ENCODE results near the gene CADPS2. TPM values are rescaled to one million over a fixed set of nuclear protein-coding genes. Genes with fewer than 3 reads are reported as not detected.

Gene CADPS2
- polyA plus RNA-seq, 3 donors from 2014 or later: not detected

DNA sequence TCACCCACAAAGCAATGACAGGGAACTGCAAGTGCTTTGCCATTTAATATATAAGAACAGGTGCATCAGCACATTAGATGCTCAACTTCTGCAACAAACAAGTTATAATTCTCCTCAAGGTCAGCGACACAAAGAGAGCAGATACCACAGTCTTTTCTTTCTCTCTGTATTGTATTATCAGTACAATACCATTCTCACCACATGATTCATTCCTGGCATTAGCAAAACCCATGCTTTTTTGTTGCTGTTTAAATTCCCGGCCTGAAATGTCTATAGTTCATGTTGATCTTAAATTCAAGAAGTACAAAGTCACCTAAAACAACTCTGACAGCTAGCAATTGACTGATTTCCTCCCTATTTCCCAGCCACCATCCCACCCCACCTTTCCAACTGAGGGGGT, 469.9 kb downstream of the CADPS2 start:
- Mint-ChIP-seq H3K27ac (no peak overlapping the region), H3K36me3 (peaks cover 0 to 4% (median 0%) of the 10 kb centered on the region in 3 donors), H3K4me1 (no peaks in the 10 kb centered on the region), H3K27me3 (ENCODE audit: low read depth in 3 of 3) (no peaks in the 10 kb centered on the region), H3K9me3 (peaks cover 2 to 27% (median 9%) of the 10 kb centered on the region in 6 donors), H3K4me3 (no peak overlapping the region)
- no peak for DNase-seq

DNA sequence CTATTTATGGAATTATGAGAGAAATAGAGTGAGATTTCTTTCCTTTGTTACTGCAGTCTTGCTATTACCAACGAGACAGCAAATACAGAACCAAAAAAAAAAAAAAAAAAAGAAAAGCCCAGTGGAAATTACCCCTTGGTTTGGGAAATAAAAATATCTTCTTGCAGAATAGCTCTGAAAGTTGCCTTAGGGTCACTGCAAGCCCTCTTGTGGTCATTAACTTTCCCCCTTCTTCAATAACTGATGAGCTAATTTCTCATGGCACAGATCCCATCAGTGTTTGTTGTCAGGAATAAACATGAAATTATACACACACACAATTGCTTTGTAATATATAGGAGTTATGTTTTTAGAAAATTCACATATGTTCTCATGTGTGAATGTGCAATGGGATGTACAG, 470.8 kb downstream of the CADPS2 start:
- no peaks in the 10 kb centered on the region for H3K27me3 Mint-ChIP-seq (ENCODE audit: low read depth in 3 of 3)
- peaks cover 2 to 27% (median 9%) of the 10 kb centered on the region in 6 donors for H3K9me3 Mint-ChIP-seq
- no peak for DNase-seq
- H3K4me3 Mint-ChIP-seq: no peak overlapping the region
- no peak overlapping the region for H3K27ac Mint-ChIP-seq
- H3K36me3 Mint-ChIP-seq: peaks cover 0 to 4% (median 0%) of the 10 kb centered on the region in 3 donors
- H3K4me1 Mint-ChIP-seq: no peaks in the 10 kb centered on the region

DNA sequence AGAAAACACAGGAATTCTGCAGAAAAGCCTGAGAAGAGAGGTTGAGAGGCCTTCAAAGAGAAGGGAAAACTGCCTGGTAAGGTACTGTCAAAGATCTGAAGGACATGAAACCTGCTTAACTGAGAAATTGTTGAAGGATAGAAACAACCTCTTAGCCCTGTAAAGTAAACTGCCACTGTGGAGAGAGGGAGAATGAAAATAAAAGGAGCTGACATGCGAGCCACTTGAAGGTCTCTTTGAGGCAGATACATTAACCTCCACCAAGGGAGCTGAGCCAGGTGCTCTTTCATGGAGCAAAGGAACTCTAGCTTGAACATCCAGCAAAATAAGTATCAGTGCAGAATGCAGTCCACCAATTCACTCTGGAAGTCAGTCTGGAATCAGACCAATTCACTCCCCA, 472.9 kb downstream of the CADPS2 start:
- H3K36me3 Mint-ChIP-seq: peaks cover 0 to 4% (median 0%) of the 10 kb centered on the region in 3 donors
- no peak overlapping the region for H3K27ac Mint-ChIP-seq
- H3K9me3 Mint-ChIP-seq: peaks cover 2 to 23% (median 8%) of the 10 kb centered on the region in 6 donors
- no peak overlapping the region for H3K4me3 Mint-ChIP-seq
- DNase-seq: no peak
- H3K4me1 Mint-ChIP-seq: no peaks in the 10 kb centered on the region
- no peaks in the 10 kb centered on the region for H3K27me3 Mint-ChIP-seq (ENCODE audit: low read depth in 3 of 3)

DNA sequence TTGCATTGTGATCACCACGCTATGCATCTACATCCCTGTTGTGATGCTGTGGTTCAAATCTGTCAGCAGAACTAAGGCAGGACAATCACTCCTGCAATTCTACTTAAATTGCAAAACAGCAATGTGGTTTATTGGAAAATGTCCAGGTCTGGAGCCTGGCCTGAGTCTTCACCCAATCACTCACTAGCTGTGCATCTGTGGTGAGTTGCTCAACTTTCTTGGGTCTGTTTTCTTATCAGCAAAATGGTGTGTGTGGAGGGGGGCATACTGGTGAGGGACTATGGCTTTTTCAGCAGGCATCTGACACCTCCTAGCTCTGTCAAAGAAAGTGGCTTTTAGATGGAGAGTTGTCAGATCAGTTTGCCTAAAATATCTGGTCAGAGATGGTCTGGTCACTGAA, 473.4 kb downstream of the CADPS2 start:
- Mint-ChIP-seq H3K9me3 (peaks cover 2 to 20% (median 7%) of the 10 kb centered on the region in 6 donors), H3K27ac (no peak overlapping the region), H3K36me3 (peaks cover 0 to 4% (median 0%) of the 10 kb centered on the region in 3 donors), H3K4me1 (no peaks in the 10 kb centered on the region), H3K27me3 (ENCODE audit: low read depth in 3 of 3) (no peaks in the 10 kb centered on the region), H3K4me3 (no peak overlapping the region)
- DNase-seq: no peak

DNA sequence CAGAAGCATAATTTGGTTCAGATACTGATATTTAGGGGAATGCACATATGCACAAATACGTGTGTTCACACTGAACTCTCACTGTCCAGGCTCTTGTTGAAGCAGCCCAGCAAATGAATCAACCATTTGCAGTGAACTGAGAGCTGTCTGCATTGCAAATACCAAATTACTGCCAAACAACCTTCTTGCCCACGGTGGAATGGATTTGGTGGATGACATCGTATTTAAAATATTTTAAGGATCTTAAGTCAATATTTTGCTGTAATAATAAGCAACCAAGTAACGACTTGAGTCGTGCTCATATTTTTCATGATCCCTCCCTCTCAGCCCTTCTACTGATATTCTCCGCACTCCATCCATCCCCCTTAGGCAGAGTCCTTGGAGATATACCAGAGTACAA, 473.8 kb downstream of the CADPS2 start:
- no peak for DNase-seq
- no peaks in the 10 kb centered on the region for H3K4me1 Mint-ChIP-seq
- peaks cover 0 to under 1% (median 0%) of the 10 kb centered on the region in 3 donors for H3K36me3 Mint-ChIP-seq
- no peak overlapping the region for H3K27ac Mint-ChIP-seq
- no peak overlapping the region for H3K4me3 Mint-ChIP-seq
- H3K9me3 Mint-ChIP-seq: peaks cover 2 to 16% (median 7%) of the 10 kb centered on the region in 6 donors
- H3K27me3 Mint-ChIP-seq (ENCODE audit: low read depth in 3 of 3): no peaks in the 10 kb centered on the region

DNA sequence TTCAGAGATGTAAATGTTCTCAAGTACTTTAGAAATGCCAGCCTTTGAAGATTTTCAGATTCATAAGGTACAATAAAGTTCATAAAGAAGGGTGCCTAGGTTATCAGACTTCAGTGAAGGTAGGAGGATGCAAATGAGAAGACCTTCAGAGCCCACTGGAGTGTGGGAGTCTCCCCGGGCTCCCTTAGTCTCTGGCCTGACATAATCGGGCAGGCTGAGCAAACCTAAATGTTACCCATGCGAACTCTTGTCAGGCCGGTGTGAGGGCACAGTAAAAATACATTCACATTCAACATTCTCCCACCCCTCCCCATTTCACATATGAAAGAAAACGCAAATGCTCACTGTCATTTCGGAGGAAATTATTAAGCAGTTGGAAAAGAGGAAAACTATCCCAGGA, 479.1 kb downstream of the CADPS2 start:
- DNase-seq: no peak
- Mint-ChIP-seq H3K4me1 (no peaks in the 10 kb centered on the region), H3K36me3 (no peaks in the 10 kb centered on the region), H3K27ac (no peak overlapping the region), H3K4me3 (no peak overlapping the region), H3K27me3 (ENCODE audit: low read depth in 3 of 3) (no peaks in the 10 kb centered on the region), H3K9me3 (peaks cover 2 to 15% (median 6%) of the 10 kb centered on the region in 6 donors)

DNA sequence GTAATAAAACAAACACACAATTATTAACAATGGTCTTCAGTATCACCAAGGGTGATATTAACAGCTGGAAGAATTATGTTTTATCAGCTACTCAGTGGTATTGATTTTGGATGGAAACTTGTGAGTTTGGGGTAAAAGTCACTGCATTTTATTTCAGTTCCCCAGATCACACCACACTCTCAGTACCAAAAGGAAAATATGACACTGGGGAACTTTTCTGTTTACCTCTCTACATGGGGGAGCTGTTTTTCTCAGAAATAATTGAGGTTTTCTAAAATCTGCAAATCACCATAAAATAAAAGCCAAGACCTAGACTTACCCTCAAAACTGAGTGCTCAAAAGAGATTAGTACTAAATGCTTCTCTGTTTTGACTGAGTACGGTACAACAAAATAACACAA, 483.1 kb downstream of the CADPS2 start:
- Mint-ChIP-seq H3K4me1 (no peaks in the 10 kb centered on the region), H3K27ac (no peak overlapping the region), H3K4me3 (no peak overlapping the region), H3K36me3 (no peaks in the 10 kb centered on the region), H3K27me3 (ENCODE audit: low read depth in 3 of 3) (no peaks in the 10 kb centered on the region), H3K9me3 (peaks cover 4 to 24% (median 9%) of the 10 kb centered on the region in 6 donors)
- no peak for DNase-seq

DNA sequence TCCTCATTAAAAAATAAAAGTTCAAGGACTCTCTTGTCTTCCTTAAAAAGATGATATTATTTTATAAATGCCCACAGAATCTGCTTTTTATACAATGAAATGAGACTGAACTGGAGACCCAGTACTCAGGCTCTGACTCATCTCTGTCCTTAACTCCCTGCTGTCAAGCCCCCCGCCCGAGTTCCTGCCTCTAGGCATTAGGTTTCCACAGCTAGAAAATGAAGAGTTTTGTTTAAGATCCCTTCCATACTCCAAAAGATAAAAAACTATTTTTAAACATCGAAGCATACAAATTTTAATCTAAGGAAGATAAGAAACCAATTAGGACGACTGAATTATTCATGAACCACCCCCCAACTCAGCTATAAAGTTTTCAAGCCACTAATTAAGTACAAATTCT, 484.0 kb downstream of the CADPS2 start:
- Mint-ChIP-seq H3K36me3 (no peaks in the 10 kb centered on the region), H3K9me3 (peaks cover 4 to 24% (median 9%) of the 10 kb centered on the region in 6 donors), H3K27me3 (ENCODE audit: low read depth in 3 of 3) (no peaks in the 10 kb centered on the region), H3K4me3 (no peak overlapping the region), H3K27ac (no peak overlapping the region), H3K4me1 (no peaks in the 10 kb centered on the region)
- no peak for DNase-seq

DNA sequence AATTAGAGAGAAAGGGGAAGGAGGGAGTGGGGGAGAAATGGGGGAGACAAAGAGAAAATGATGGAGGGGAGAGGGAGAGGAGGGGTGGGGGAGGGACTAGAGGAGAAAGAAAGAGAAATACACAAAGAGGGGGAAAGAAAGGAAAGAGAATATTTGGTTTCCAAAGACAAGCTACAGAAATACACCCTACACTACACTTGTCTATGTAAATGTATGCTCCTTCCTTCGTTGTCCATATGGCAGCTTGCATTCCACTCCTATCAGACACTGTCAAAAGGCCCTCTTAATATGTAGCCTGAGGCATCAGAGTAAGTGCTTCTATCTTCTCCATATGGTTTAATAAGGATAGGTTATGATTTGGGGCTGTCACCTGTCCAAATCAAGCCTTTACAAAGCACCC, 488.9 kb downstream of the CADPS2 start:
- no peak overlapping the region for H3K27ac Mint-ChIP-seq
- no peak overlapping the region for H3K4me3 Mint-ChIP-seq
- DNase-seq: no peak
- no peaks in the 10 kb centered on the region for H3K27me3 Mint-ChIP-seq (ENCODE audit: low read depth in 3 of 3)
- peaks cover 6 to 22% (median 10%) of the 10 kb centered on the region in 6 donors for H3K9me3 Mint-ChIP-seq
- H3K4me1 Mint-ChIP-seq: no peaks in the 10 kb centered on the region
- no peaks in the 10 kb centered on the region for H3K36me3 Mint-ChIP-seq

DNA sequence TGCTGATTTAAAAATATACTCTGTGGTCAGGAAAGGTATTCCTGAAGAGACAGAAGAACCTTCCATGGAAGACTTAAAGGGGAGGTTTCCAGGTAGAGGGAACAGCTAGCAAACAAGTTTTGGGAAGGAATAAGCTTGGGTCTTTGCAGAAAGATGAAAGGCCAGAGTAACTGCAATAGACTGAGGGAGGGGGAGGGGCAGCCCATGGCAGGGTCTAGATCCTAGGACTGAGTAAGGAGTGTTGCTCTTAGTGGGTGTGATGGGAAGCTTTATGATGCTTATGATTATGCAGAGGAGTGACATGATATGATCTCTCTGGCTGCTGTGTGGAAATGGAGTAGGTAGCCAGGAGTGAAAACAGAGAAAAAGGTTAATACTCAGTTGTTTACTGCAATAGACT, 491.7 kb downstream of the CADPS2 start:
- DNase-seq: no peak
- Mint-ChIP-seq H3K36me3 (no peaks in the 10 kb centered on the region), H3K4me1 (no peaks in the 10 kb centered on the region), H3K9me3 (peaks cover 0 to 13% (median 9%) of the 10 kb centered on the region in 6 donors), H3K27ac (no peak overlapping the region), H3K27me3 (ENCODE audit: low read depth in 3 of 3) (no peaks in the 10 kb centered on the region), H3K4me3 (no peak overlapping the region)

DNA sequence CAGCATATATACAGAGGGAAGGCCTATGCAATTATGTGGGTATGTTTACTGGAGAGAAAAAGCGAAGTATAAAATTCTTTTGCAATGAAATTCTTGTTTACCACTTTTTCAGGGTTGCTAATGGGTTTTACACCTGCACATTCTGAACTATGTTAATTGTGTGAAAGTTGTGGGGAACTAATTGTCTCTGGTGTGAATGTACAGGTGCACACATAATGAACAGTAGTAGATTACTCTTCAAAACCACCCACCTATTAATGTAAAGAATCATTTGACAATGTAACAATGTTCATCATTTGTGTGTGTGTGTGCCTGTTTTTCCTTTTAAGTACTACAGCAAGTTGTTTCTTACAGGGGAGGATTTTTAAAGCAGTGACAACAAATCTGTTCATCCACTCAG, 501.7 kb downstream of the CADPS2 start:
- H3K27me3 Mint-ChIP-seq (ENCODE audit: low read depth in 3 of 3): no peaks in the 10 kb centered on the region
- no peaks in the 10 kb centered on the region for H3K36me3 Mint-ChIP-seq
- H3K4me3 Mint-ChIP-seq: no peak overlapping the region
- DNase-seq: no peak
- H3K9me3 Mint-ChIP-seq: peaks cover 2 to 27% (median 6%) of the 10 kb centered on the region in 6 donors
- H3K4me1 Mint-ChIP-seq: no peaks in the 10 kb centered on the region
- no peak overlapping the region for H3K27ac Mint-ChIP-seq

DNA sequence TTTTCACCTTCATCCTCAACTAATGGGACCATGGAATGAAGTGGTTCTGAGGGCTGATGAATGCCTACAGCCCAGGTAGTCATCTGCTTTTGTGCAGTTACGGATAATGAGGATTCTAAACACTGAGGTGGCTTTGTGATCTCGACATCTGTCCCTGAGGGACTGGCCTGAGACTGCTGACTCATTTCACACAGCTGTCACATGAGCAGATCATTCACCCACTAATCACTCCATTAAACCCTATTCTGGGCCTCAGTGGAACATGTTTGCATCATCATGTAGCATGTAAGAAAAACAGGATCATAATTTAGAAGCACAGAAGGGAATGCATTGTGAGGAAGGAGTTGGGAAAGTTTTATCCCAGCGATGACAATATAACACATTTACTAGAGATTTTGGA, 502.3 kb downstream of the CADPS2 start:
- Mint-ChIP-seq H3K4me3 (no peak overlapping the region), H3K4me1 (no peaks in the 10 kb centered on the region), H3K36me3 (no peaks in the 10 kb centered on the region), H3K27ac (no peak overlapping the region), H3K9me3 (peaks cover 2 to 27% (median 6%) of the 10 kb centered on the region in 6 donors), H3K27me3 (ENCODE audit: low read depth in 3 of 3) (no peaks in the 10 kb centered on the region)
- no peak for DNase-seq

DNA sequence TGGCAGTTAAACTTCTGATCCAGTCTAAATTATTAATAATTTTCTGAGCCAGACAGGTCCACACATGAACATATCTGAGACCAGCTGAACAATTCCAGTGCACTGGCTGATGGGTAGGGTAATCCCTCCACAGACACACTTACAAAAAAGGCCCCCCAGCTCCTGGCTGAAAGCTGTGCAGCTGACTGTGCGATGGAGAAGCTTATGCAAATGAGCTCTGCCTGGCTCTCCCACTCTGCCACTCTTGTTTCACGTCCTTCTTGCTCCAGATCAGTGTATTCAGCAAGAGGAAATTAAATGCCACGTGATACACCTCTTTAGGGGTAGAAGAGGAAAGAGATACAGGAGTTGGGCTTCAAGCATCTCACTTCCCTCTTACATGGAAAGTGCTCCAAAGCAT, 505.3 kb downstream of the CADPS2 start:
- Mint-ChIP-seq H3K4me1 (no peaks in the 10 kb centered on the region), H3K4me3 (no peak overlapping the region), H3K27ac (no peak overlapping the region), H3K36me3 (no peaks in the 10 kb centered on the region), H3K9me3 (peaks cover 4 to 27% (median 6%) of the 10 kb centered on the region in 6 donors), H3K27me3 (ENCODE audit: low read depth in 3 of 3) (no peaks in the 10 kb centered on the region)
- no peak for DNase-seq

DNA sequence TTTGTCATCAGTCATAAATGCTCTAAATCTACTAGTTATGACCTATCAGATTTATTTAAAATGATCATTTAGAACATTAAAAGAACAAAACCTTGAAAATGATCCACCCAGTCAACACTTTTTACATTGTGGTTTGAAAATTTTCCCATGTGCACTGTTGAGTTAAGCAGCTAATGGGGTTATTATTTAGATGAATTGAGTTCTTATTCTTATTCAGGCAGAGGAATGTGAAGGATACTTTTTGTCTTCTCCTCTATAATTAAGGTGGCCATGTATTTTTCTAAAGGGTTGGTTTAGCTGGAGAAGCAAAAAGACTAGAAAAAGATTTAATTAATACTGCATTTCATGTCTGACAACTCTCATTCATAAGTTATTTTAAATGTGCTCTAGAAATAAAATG, 506.8 kb downstream of the CADPS2 start:
- DNase-seq: no peak
- no peak overlapping the region for H3K4me3 Mint-ChIP-seq
- H3K36me3 Mint-ChIP-seq: no peaks in the 10 kb centered on the region

DNA sequence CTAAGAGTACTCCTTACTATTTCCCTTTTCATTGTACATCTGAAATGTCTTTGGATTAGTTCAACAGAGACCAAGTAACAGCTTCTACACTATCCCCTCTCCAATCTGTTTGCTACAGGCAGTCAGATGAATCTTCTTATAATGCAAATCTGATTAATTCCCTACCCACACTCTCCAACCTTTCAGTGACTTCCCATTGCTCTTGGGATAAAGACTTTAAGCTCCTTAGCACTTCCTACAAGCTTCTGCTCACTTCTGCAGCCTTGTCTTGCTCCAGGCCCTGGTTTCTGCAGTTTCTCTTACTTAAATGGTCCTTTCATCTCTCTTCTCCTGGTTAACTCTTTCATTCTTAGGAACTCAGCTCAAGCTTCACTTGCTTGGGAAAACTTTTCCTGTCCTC, 516.5 kb downstream of the CADPS2 start:
- H3K36me3 Mint-ChIP-seq: no peaks in the 10 kb centered on the region
- H3K27ac Mint-ChIP-seq: no peak overlapping the region

More for the DNA sequence above, 506.8 kb downstream of the CADPS2 start:
- no peaks in the 10 kb centered on the region for H3K4me1 Mint-ChIP-seq
- H3K27ac Mint-ChIP-seq: no peak overlapping the region
- H3K27me3 Mint-ChIP-seq (ENCODE audit: low read depth in 3 of 3): no peaks in the 10 kb centered on the region
- peaks cover 4 to 26% (median 6%) of the 10 kb centered on the region in 6 donors for H3K9me3 Mint-ChIP-seq

More for the DNA sequence above, 516.5 kb downstream of the CADPS2 start:
- DNase-seq: no peak
- Mint-ChIP-seq H3K4me1 (no peaks in the 10 kb centered on the region), H3K27me3 (ENCODE audit: low read depth in 3 of 3) (no peaks in the 10 kb centered on the region), H3K4me3 (no peak overlapping the region), H3K9me3 (peaks cover 7 to 23% (median 11%) of the 10 kb centered on the region in 6 donors)

Measured in immature natural killer cell (primary cell).